Thymus (tissue), 14 donors: Measurements from ENCODE around the gene GNL3L. TPM values are rescaled to one million over a fixed set of nuclear protein-coding genes. Genes with fewer than 3 reads are reported as not detected.
"Not testable (repeated sequence)": the region's sequence is repeated elsewhere in the genome, so short reads cannot be mapped to it uniquely, and the experiment has no call there.

Experiments used
- DNase-seq, 9 donors: peaks; one replicate each; pipeline ENCODE4 v3.0.0-alpha.2; 2013; ENCODE audit warnings: low spot score in 9 of 9, low read depth in 6 of 9, missing footprints in 1 of 9
- H3K27ac ChIP-seq, 2 donors: one replicate each; pipeline ENCODE4 v1.5.1; 2013; ENCODE audit warnings: control low read depth in 1 of 2, low read depth in 1 of 2, low read length in 1 of 2, mild to moderate bottlenecking in 1 of 2, moderate library complexity in 1 of 2
- H3K27me3 ChIP-seq, 2 donors: one replicate each; pipeline ENCODE4 v1.5.1; 2013; ENCODE audit warnings: low read length in 1 of 2; ENCODE audit not compliant: control insufficient read depth in 2 of 2, insufficient read depth in 1 of 2
- H3K36me3 ChIP-seq, 2 donors: one replicate each; pipeline ENCODE4 v1.5.1; 2013; ENCODE audit warnings: low read length in 1 of 2, mild to moderate bottlenecking in 1 of 2, moderate library complexity in 1 of 2; ENCODE audit not compliant: control insufficient read depth in 2 of 2, insufficient read depth in 2 of 2
- H3K4me1 ChIP-seq, 2 donors: one replicate each; pipeline ENCODE4 v1.5.1; 2013; ENCODE audit warnings: low read length in 2 of 2; ENCODE audit not compliant: control insufficient read depth in 2 of 2, insufficient read depth in 2 of 2
- H3K4me3 ChIP-seq, 2 donors: one replicate each; pipeline ENCODE4 v1.5.1; 2013; ENCODE audit warnings: low read length in 2 of 2, control low read depth in 1 of 2, mild to moderate bottlenecking in 1 of 2
- H3K9me3 ChIP-seq, 2 donors: one replicate each; pipeline ENCODE4 v1.5.1; 2013; ENCODE audit warnings: low read length in 1 of 2, mild to moderate bottlenecking in 1 of 2; ENCODE audit not compliant: control insufficient read depth in 2 of 2, insufficient read depth in 1 of 2
- WGBS: extraction: QIAGEN DNeasy Blood & Tissue Kit; methylation state at CpG from one replicate; pipeline ENCODE4 v1.1.7; 2013; 5-methylcytosine and 5-hydroxymethylcytosine counted together
- long read RNA-seq, 10 donors: transcript quantifications; one replicate each; lab custom pipeline, GENCODE V29; 2026
- polyA plus RNA-seq: library from polyadenylated mRNA; stranded (reverse); fragments of 200-250 nt; gene quantifications from one replicate; pipeline ENCODE4 v1.2.3, GENCODE V29; 2013
- total RNA-seq: library from RNA; stranded (reverse); fragments of 120-200 nt; gene quantifications from one replicate; pipeline ENCODE4 v1.2.4, GENCODE V29; 2013
- donor health status: healthy.

GNL3L gene, protein sequence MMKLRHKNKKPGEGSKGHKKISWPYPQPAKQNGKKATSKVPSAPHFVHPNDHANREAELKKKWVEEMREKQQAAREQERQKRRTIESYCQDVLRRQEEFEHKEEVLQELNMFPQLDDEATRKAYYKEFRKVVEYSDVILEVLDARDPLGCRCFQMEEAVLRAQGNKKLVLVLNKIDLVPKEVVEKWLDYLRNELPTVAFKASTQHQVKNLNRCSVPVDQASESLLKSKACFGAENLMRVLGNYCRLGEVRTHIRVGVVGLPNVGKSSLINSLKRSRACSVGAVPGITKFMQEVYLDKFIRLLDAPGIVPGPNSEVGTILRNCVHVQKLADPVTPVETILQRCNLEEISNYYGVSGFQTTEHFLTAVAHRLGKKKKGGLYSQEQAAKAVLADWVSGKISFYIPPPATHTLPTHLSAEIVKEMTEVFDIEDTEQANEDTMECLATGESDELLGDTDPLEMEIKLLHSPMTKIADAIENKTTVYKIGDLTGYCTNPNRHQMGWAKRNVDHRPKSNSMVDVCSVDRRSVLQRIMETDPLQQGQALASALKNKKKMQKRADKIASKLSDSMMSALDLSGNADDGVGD
- 18.7 TPM for total RNA-seq
- polyA plus RNA-seq: 6.0 TPM
- long read RNA-seq, donor 1: 0 reads
- long read RNA-seq, donor 2, partial matches to known transcripts: 0 of 2 reads
- long read RNA-seq, donor 2, other reads (novel, unspliced or antisense): 0 of 2 reads
- long read RNA-seq, donor 3: 0 reads
- long read RNA-seq, donor 4, partial matches to known transcripts: 7 of 7 reads
- long read RNA-seq, donor 4, other reads (novel, unspliced or antisense): 0 of 7 reads
- long read RNA-seq, donor 5: 0 reads
- long read RNA-seq, donor 6, partial matches to known transcripts: 0 of 3 reads
- long read RNA-seq, donor 6, other reads (novel, unspliced or antisense): 0 of 3 reads
- long read RNA-seq, donor 7, partial matches to known transcripts: 0 of 1 reads
- long read RNA-seq, donor 7, other reads (novel, unspliced or antisense): 0 of 1 reads
- long read RNA-seq, donor 8: 0 reads
- long read RNA-seq, donor 9, partial matches to known transcripts: 0 of 1 reads
- long read RNA-seq, donor 9, other reads (novel, unspliced or antisense): 0 of 1 reads
- long read RNA-seq, donor 10, partial matches to known transcripts: 0 of 1 reads
- long read RNA-seq, donor 10, other reads (novel, unspliced or antisense): 0 of 1 reads

GRCh38 chrX:54529552-54530356 is at the start of gene GNL3L:
Gene GNL3L (plus strand): TSS chrX:54530219. CDS start chrX:54532567, 2,348 bp downstream.
- Histone ChIP-seq H3K27me3 (no peaks in the 10 kb centered on the region), H3K36me3 (peaks cover 0 to 9% of the 10 kb centered on the region in 2 donors), H3K4me1 (peaks cover 0 to 19% of the 10 kb centered on the region in 2 donors), H3K27ac (peak within 1 kb of the TSS; percentile 90 to 92), H3K9me3 (peaks cover 0 to 8% of the 10 kb centered on the region in 2 donors), H3K4me3 (peak within 1 kb of the TSS; percentile 53 to 82)
- DNase-seq: peak; percentile 45 to 88 (median 76)
- WGBS: 6% methylated on average over 43 of the region's 51 CpGs

GRCh38 chrX:54482839-54483593 is 47.0 kb upstream of the GNL3L start:
- no peak for DNase-seq

GRCh38 chrX:54483946-54484345 is 46.1 kb upstream of the GNL3L start:
- WGBS: 97% methylated on average over 9 of the region's 9 CpGs
- no peaks in the 10 kb centered on the region for H3K9me3 ChIP-seq
- H3K27ac ChIP-seq: no peak overlapping the region
- H3K36me3 ChIP-seq: no peaks in the 10 kb centered on the region
- H3K27me3 ChIP-seq: no peaks in the 10 kb centered on the region
- DNase-seq: no peak
- H3K4me3 ChIP-seq: no peak overlapping the region
- no peaks in the 10 kb centered on the region for H3K4me1 ChIP-seq

More at GRCh38 chrX:54482839-54483593, 47.0 kb upstream of the GNL3L start:
- 87% methylated on average over 21 of the region's 21 CpGs for WGBS
- Histone ChIP-seq H3K27ac (no peak overlapping the region), H3K9me3 (no peaks in the 10 kb centered on the region), H3K4me1 (no peaks in the 10 kb centered on the region), H3K27me3 (no peaks in the 10 kb centered on the region), H3K4me3 (no peak overlapping the region), H3K36me3 (no peaks in the 10 kb centered on the region)

DNA sequence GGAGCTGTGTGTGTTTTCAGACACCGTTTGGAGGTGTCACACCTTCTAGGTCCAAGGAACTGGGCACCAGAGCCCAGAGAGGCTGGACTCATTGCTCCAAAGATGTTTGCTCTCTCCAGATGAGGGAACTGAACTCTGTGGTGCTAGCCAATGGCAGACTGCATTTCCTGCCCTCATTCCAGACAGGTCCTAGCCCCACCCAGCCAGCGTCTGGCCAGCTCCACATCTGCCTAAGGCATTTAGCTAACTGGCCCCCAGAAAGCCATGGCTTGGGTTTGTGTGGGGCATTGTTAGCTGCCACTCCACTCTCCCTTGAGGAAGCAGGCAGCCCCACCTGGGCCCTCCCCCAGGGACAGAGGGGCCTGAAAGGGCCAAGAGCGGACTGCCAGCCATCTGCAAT is 45.4 kb upstream of the GNL3L start:
- no peak overlapping the region for H3K27ac ChIP-seq
- no peak overlapping the region for H3K4me3 ChIP-seq
- H3K4me1 ChIP-seq: no peaks in the 10 kb centered on the region
- no peaks in the 10 kb centered on the region for H3K27me3 ChIP-seq
- DNase-seq: no peak
- no peaks in the 10 kb centered on the region for H3K36me3 ChIP-seq
- WGBS: 91% methylated on average over 3 of the region's 3 CpGs
- no peaks in the 10 kb centered on the region for H3K9me3 ChIP-seq

DNA sequence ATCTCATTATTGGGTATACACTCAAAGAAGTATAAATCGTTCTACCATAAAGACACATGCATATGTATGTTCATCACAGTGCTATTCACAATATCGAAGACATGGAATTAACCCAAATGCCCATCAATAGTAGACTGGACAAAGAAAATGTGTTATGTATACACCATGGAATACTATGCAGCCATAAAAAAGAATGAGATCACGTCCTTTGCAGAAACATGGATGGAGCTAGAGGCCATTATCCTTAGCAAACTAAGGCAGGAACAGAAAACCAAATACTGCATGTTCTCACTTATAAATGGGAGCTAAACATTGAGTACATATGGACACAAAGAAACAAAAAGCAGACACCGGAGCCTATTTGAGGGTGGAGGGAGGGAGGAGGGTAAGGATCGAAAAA is 40.2 kb upstream of the GNL3L start:
- WGBS: 97% methylated on average over 5 of the region's 5 CpGs
- not testable (repeated sequence) for H3K27ac ChIP-seq, H3K4me1 ChIP-seq, H3K9me3 ChIP-seq, H3K36me3 ChIP-seq, H3K4me3 ChIP-seq, DNase-seq
- peaks cover 0 to 16% of the 10 kb centered on the region in 2 donors for H3K27me3 ChIP-seq

GRCh38 chrX:54492340-54492739 is 37.7 kb upstream of the GNL3L start:
- Histone ChIP-seq H3K36me3 (no peaks in the 10 kb centered on the region), H3K27ac (no peak overlapping the region), H3K4me1 (no peaks in the 10 kb centered on the region), H3K27me3 (peaks cover 0 to 37% of the 10 kb centered on the region in 2 donors), H3K9me3 (no peaks in the 10 kb centered on the region), H3K4me3 (no peak overlapping the region)
- no peak for DNase-seq
- 93% methylated on average over 6 of the region's 6 CpGs for WGBS

DNA sequence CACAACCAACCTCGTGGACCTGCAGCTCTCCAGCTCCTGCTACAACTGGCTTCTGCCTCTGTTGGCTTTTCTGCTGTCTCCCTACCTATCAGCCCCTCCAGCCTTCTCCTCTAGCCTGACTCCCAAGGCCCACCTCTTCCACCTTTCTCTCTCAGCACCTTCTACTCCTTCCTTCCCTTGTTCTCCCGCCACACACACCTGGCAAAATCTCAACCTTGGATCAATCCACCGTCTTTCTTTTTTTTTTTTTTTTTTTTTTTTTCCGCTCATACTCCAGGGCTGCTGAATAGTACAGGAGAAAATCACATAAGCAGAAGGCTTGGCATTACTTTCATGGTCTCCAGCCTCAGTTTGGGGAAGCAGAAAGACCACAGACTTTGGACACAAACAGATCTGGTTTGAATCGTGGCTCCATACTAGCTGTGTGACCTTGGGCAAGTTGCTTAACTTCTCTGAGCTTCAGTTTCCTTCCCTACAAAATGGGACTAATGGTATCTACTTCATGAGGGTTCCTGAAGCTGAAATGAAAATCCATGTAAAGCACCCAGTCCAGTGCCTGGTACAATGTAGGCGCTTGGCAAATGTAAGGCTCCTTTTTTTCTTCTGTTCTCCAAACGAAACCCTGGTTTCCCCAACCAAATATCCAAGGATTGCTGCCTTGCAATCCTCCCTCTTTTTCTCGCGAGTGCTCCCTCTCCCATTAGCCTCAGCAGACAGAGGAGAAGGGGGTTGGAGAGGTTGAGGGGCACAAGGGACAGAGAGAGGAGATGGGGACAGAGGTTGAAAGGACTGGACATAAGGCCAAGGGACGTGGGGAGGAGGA is 35.6 kb upstream of the GNL3L start:
- WGBS: 85% methylated on average over 10 of the region's 10 CpGs
- H3K4me1 ChIP-seq: no peaks in the 10 kb centered on the region
- DNase-seq: no peak
- H3K9me3 ChIP-seq: no peaks in the 10 kb centered on the region
- H3K36me3 ChIP-seq: no peaks in the 10 kb centered on the region
- H3K27ac ChIP-seq: no peak overlapping the region
- H3K4me3 ChIP-seq: no peak overlapping the region
- peaks cover 2 to 37% of the 10 kb centered on the region in 2 donors for H3K27me3 ChIP-seq
